HEK293T (cell line): ENCODE measurements around the gene GTF3A.

Experiments
- CTCF ChIA-PET: fragments of 350-600 bp; formaldehyde crosslinking; extraction: SDS; loops from one replicate; lab custom pipeline; 2021; ENCODE audit warnings: antibody characterized with exemption, inconsistent platforms; lab: Yijun Ruan, JAX
- POLR2A ChIA-PET: fragments of 350-600 bp; formaldehyde crosslinking; extraction: SDS; loops from one replicate; lab custom pipeline; 2020; ENCODE audit warnings: antibody characterized with exemption, inconsistent platforms; lab: Yijun Ruan, JAX
- DNase-seq: peaks from one replicate; pipeline ENCODE4 v3.0.0; 2012; ENCODE audit warnings: mixed read lengths; ENCODE audit errors: extremely low spot score
- ARNT ChIP-seq: fragments of 450-650 bp; IDR thresholded peaks from 2 replicates; pipeline ENCODE4 v1.6.1; 2017; ENCODE audit warnings: mild to moderate bottlenecking
- BHLHE40 ChIP-seq: fragments of 450-650 bp; IDR thresholded peaks from 2 replicates; pipeline ENCODE4 v1.6.1; 2016; ENCODE audit warnings: mild to moderate bottlenecking, moderate library complexity, borderline replicate concordance
- CTBP1 ChIP-seq: fragments of 450-650 bp; IDR thresholded peaks from 2 replicates; pipeline ENCODE4 v1.6.1; 2016; ENCODE audit warnings: borderline replicate concordance
- ELF4 ChIP-seq: fragments of 450-650 bp; IDR thresholded peaks from 2 replicates; pipeline ENCODE4 v1.6.1; 2017; ENCODE audit warnings: antibody characterized with exemption
- FOXA1 ChIP-seq: fragments of 450-650 bp; IDR thresholded peaks from 2 replicates; pipeline ENCODE4 v1.6.1; 2016; ENCODE audit warnings: mild to moderate bottlenecking
- FOXK2 ChIP-seq: fragments of 450-650 bp; IDR thresholded peaks from 2 replicates; pipeline ENCODE4 v1.6.1; 2016; ENCODE audit warnings: mild to moderate bottlenecking
- FOXM1 ChIP-seq: fragments of 450-650 bp; IDR thresholded peaks from 2 replicates; pipeline ENCODE4 v1.6.1; 2017; ENCODE audit warnings: mild to moderate bottlenecking, borderline replicate concordance
- HDGF ChIP-seq: fragments of 450-650 bp; IDR thresholded peaks from 2 replicates; pipeline ENCODE4 v1.6.1; 2017; ENCODE audit warnings: antibody characterized with exemption, borderline replicate concordance
- L3MBTL2 ChIP-seq: fragments of 450-650 bp; conservative IDR thresholded peaks from 2 replicates; pipeline ENCODE4 v1.6.1; 2016; ENCODE audit warnings: mild to moderate bottlenecking
- LEF1 ChIP-seq: fragments of 450-650 bp; IDR thresholded peaks from 2 replicates; pipeline ENCODE4 v1.6.1; 2017; ENCODE audit warnings: mild to moderate bottlenecking, borderline replicate concordance
- NFRKB ChIP-seq: fragments of 450-650 bp; IDR thresholded peaks from 2 replicates; pipeline ENCODE4 v1.6.1; 2016; ENCODE audit warnings: mild to moderate bottlenecking, moderate library complexity
- SP1 ChIP-seq: fragments of 450-650 bp; IDR thresholded peaks from 2 replicates; pipeline ENCODE4 v1.6.1; 2017
- SUZ12 ChIP-seq: fragments of 450-650 bp; IDR thresholded peaks from 2 replicates; pipeline ENCODE4 v1.6.1; 2016; ENCODE audit warnings: mild to moderate bottlenecking
- TARDBP ChIP-seq: fragments of 450-650 bp; IDR thresholded peaks from 2 replicates; pipeline ENCODE4 v1.6.1; 2016
- ZNF384 ChIP-seq: fragments of 450-650 bp; IDR thresholded peaks from 2 replicates; pipeline ENCODE4 v1.6.1; 2016
- TF ChIP-seq, protein P1 (sequence below): fragments of 450-650 bp; IDR thresholded peaks from 2 replicates; pipeline ENCODE4 v1.6.1; 2016

Gene GTF3A

DNA sequence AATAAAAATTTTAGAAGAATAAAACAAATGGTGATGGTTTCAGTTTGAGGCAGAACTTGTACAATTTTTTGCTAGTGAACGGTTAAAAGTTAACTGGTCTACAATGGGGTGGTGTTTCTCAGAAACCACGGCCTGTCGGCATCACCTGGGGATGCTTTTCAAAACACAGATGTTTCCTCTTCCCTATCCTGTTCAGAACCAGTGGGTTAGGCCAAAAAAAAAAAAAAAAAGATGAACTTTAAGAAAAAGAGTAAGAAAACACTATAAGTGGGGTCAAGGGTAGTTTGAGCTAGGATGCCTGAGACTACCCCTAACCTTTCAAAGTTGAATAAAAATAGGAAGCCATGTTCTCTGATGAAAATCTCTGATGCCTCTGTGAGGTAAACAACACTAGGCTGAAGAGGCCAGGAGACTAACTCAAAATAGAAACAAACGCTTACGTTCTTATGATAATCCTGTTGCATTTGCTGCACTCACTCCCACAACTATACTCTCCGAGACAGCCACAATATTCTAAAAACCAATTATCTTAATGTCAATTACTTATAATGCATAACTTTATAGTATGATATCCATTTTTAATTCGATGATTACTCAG is 22.7 kb downstream of the GTF3A start:
- no peak for DNase-seq
- TF ChIP-seq FOXK2, result no peak
- no peak for TF ChIP-seq L3MBTL2
- no peak for TF ChIP-seq SUZ12
- no peak for TF ChIP-seq ELF4
- TF ChIP-seq TARDBP, result no peak
- no peak for TF ChIP-seq FOXM1
- TF ChIP-seq HDGF, result no peak
- TF ChIP-seq, protein P1, sequence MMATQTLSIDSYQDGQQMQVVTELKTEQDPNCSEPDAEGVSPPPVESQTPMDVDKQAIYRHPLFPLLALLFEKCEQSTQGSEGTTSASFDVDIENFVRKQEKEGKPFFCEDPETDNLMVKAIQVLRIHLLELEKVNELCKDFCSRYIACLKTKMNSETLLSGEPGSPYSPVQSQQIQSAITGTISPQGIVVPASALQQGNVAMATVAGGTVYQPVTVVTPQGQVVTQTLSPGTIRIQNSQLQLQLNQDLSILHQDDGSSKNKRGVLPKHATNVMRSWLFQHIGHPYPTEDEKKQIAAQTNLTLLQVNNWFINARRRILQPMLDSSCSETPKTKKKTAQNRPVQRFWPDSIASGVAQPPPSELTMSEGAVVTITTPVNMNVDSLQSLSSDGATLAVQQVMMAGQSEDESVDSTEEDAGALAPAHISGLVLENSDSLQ, result no peak
- TF ChIP-seq ZNF384, result no peak
- TF ChIP-seq ARNT, result no peak
- TF ChIP-seq BHLHE40, result no peak
- TF ChIP-seq FOXA1, result no peak
- ChIA-PET POLR2A (no interaction called here), CTCF (no interaction called here)

DNA sequence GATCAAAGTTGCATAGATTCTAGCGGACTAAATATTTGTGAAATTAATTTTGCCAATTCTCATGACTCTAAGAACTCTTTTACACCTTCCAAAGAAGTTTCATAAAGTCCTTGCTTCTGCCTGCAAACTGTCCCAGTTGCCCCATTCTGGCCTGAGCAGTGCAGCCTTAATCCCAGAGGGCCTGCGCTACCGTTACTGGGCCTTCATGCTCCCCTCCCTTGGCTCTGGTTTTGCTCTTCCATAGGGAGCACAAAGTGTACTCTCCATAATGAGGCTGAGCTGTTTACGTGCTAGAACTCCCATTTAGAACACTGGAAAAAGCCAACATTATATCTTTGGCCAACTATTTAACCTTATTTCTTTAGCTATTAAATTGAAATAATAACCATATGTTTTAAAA is 23.9 kb downstream of the GTF3A start:
- no peak for TF ChIP-seq TARDBP
- TF ChIP-seq NFRKB, result no peak
- no peak for TF ChIP-seq BHLHE40
- TF ChIP-seq FOXA1, result no peak
- CTCF ChIA-PET, result interaction anchor here (0.6 kb wide), 1 partner anchor 87 kb away, joined by 4 read pairs; no protein-coding TSS in a partner anchor
- POLR2A ChIA-PET, result interaction anchor here (1.0 kb wide), 1 partner anchor 13 kb away, joined by 3 read pairs; no protein-coding TSS in a partner anchor
- no peak for DNase-seq

DNA sequence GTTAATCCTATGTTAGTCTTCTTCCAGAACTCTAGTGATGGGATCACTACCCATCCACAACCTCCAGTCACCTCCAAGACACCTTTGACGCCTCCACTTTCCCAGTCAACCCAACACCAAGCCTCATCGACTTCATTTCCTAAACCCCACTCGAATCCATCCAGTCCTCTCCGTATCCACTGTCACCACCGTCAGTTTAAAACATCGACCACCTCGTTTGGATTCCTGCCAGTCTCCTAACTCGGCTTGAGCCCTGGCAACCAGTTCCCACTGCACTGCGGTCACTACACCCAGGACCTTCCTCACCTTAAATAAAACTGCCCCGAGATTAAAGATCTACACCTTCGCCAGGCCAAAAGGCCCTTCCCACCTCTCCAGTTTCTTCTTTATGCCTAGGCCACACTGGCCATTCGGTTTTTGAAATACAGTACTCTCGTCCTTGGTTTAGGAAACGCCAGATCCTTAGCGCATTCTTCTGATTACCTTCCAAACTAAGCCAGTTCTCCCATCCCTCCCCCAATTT is 24.7 kb downstream of the GTF3A start:
- DNase-seq, result no peak
- CTCF ChIA-PET, result no interaction called here
- no peak for TF ChIP-seq FOXA1
- no peak for TF ChIP-seq ARNT
- TF ChIP-seq, protein P1, result no peak
- no peak for TF ChIP-seq SUZ12
- no peak for TF ChIP-seq L3MBTL2
- TF ChIP-seq FOXK2, result no peak
- TF ChIP-seq TARDBP, result no peak
- no peak for TF ChIP-seq HDGF
- no peak for TF ChIP-seq LEF1
- POLR2A ChIA-PET, result interaction anchor here (0.7 to 1.3 kb wide), 2 partner anchors 23 to 27 kb away, joined by 3 to 15 read pairs; no protein-coding TSS in a partner anchor

DNA sequence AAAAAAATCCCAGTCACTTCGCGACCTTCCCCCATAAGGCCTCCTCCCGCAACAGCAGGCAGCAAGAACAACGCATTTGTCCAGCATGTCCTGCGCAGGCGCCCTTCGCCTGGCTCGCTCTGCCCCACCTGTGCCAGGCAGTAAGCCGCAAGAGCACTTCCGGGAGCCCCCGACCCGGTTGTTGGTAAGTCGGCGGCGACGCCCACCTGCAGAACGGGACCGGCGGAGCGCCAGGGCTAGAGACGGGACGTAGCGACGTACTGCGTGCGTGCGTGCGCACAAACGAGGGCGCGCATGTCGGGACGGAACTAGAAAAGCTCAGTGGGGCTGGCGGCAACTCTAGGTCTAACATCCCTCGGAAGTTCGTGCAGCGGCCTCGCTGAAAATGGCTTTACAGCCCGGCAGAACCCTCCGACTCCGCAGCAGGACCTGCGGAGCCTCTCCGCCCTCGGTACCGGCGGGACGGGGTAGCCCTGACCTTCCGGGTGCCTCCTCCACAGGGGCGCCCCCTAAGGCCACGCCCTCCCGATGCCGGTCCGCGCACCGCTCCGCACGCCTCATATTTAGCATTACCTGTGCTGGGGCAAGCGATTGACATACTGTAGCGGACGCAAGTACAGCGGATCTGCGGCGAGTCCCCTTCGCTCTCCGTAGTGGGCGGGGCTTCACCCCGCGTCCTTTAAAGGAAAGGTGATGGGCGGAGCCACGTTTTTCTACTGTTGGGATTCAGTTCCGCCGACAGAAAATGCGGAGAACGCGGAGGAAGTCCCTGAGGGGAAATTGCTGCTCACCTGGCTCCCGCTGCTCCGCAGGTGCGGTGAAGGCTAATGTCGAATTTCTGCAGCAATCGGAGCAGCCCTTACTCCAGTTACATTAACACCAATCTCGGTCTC is 25.8 kb downstream of the GTF3A start, which contains the start of gene MTIF3:
TSS of gene MTIF3 (minus strand) at position 629 of the 893 bp plus-strand sequence. CDS start 10,116 bp downstream, outside the sequence.
- CTCF ChIA-PET, result interaction anchor here (0.7 to 1.0 kb wide), 3 partner anchors 24 to 88 kb away, joined by 3 read pairs; no protein-coding TSS in a partner anchor
- TF ChIP-seq NFRKB, result no peak
- TF ChIP-seq L3MBTL2, result 0 out of 2 replicates have a peak, but pooled peaks have one; percentile 34
- peak; percentile 86 for TF ChIP-seq ELF4
- peak; percentile 37; the same call in 1 of the 2 replicates for TF ChIP-seq CTBP1
- TF ChIP-seq BHLHE40, result no peak
- TF ChIP-seq, protein P1, result peak; percentile 61
- 0 out of 2 replicates have a peak, but pooled peaks have one; percentile 49 for TF ChIP-seq SP1
- DNase-seq, result peak; percentile 86
- POLR2A ChIA-PET, result interaction anchor here (0.7 to 1.3 kb wide), 8 partner anchors 14 to 376 kb away, joined by 3 to 15 read pairs (median 3); no protein-coding TSS in a partner anchor

DNA sequence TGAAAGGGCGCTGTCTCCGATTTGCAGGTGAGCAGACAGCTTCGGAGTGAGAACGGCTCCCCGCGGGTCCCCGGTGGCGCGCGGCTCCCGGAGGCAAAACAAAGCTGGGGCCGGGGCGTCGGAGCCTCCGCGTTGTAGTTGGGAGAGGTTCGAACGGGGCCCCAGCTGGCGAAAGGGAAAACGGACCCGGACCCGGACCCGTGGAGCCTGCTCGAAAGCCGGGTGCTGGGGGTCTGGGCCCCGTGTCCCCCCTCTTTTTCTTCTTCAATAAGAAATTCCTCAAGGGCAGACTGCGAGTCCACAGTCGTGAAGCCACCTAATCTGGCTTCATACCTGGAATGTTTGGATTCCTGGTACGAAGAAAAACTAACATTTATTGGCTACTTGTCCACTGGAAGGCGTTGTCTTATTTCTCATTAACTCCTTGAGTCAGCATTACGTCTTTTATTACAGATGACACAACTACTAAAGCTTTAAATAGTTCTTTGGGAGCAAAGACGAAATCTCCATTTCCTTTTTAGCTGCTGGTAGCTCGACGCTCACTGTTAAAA is 26.6 kb downstream of the GTF3A start:
- CTCF ChIA-PET, result no interaction called here
- peak; percentile 31 for DNase-seq
- POLR2A ChIA-PET, result interaction anchor here (0.6 to 1.0 kb wide), 4 partner anchors 15 to 497 kb away, joined by 3 to 5 read pairs (median 3); partner anchors contain the start of gene GTF3A
- no peak for TF ChIP-seq SP1
